ENCODE measurements around the gene SLC12A4. TPM values are rescaled to one million over a fixed set of nuclear protein-coding genes. Genes with fewer than 3 reads are reported as not detected.

Gene SLC12A4
- total RNA-seq, 5 donors from 2014 or later (not counting 1 experiment from before 2014, with no cell fraction given) = 23.3 to 39.6 (median 33.7) TPM

- 95% methylated on average over 26 of the region's 27 CpGs for WGBS (ENCODE audit: insufficient coverage)
- Mint-ChIP-seq H3K4me3 (no peak overlapping the region), H3K27ac (peak overlapping the region in 1 of 2 donors; percentile 34), H3K36me3 (peaks cover 8% of the 10 kb centered on the region), H3K9me3 (no peaks in the 10 kb centered on the region), H3K4me1 (peaks cover 22 to 29% (median 26%) of the 10 kb centered on the region in 3 donors), H3K27me3 (no peaks in the 10 kb centered on the region)
- POLR2A ChIA-PET = interaction anchor here in 1 of 2 donors (0.6 kb wide), 1 partner anchor 832 kb away, joined by 3 read pairs; no protein-coding TSS in a partner anchor
- DNase-seq (no peak), ATAC-seq (replicated peaks in 1 of 4) (no peak)
- no peak overlapping the region for H3K4me3 ChIP-seq (ENCODE audit: control insufficient read depth in 1 of 2, extremely low read depth in 1 of 2, low read length in 1 of 2)
- H3K27ac ChIP-seq (ENCODE audit: low read length) = no peak overlapping the region
- peaks cover 0 to 45% of the 10 kb centered on the region in 2 experiments for H3K4me1 ChIP-seq (ENCODE audit: control insufficient read depth in 1 of 2, extremely low read depth in 1 of 2, insufficient read depth in 2 of 2, low read length in 2 of 2)
- H3K27me3 ChIP-seq (replicated peaks in 1 of 2; ENCODE audit: control insufficient read depth in 2 of 2, extremely low read depth in 1 of 2, insufficient read depth in 2 of 2, low read length in 1 of 2) = no peaks in the 10 kb centered on the region
- H3K36me3 ChIP-seq (ENCODE audit: control insufficient read depth in 2 of 2, extremely low read depth in 1 of 2, insufficient read depth in 1 of 2, low read length in 1 of 2) = peaks cover 6 to 26% of the 10 kb centered on the region in 2 donors
- no peaks in the 10 kb centered on the region for H3K9me3 ChIP-seq
- CTCF ChIA-PET = no interaction called here
Measured at GRCh38 chr16:67942510-67943255, 25.8 kb downstream of the SLC12A4 start.

GRCh38 chr16:67942200-67942509, 26.3 kb downstream of the SLC12A4 start:
- Mint-ChIP-seq H3K4me3 (no peak overlapping the region), H3K4me1 (peaks cover 25 to 33% (median 31%) of the 10 kb centered on the region in 3 donors), H3K27ac (peak overlapping the region; percentile 15 to 28), H3K27me3 (no peaks in the 10 kb centered on the region), H3K9me3 (no peaks in the 10 kb centered on the region), H3K36me3 (peaks cover 8% of the 10 kb centered on the region)
- POLR2A ChIA-PET = interaction anchor here in 1 of 2 donors (0.6 kb wide), 1 partner anchor 831 kb away, joined by 3 read pairs; no protein-coding TSS in a partner anchor
- H3K36me3 ChIP-seq (ENCODE audit: control insufficient read depth in 2 of 2, extremely low read depth in 1 of 2, insufficient read depth in 1 of 2, low read length in 1 of 2) = peaks cover 6 to 20% of the 10 kb centered on the region in 2 donors
- no peaks in the 10 kb centered on the region for H3K27me3 ChIP-seq (replicated peaks in 1 of 2; ENCODE audit: control insufficient read depth in 2 of 2, extremely low read depth in 1 of 2, insufficient read depth in 2 of 2, low read length in 1 of 2)
- CTCF ChIA-PET = no interaction called here
- 87% methylated on average over 4 of the region's 6 CpGs for WGBS (ENCODE audit: insufficient coverage)
- DNase-seq (peak in 10 of 35 experiments; percentile 15 to 47 (median 20)), ATAC-seq (replicated peaks in 1 of 4) (peak; percentile 35 to 51 (median 42))
- peaks cover 4 to 49% of the 10 kb centered on the region in 2 experiments for H3K4me1 ChIP-seq (ENCODE audit: control insufficient read depth in 1 of 2, extremely low read depth in 1 of 2, insufficient read depth in 2 of 2, low read length in 2 of 2)
- H3K9me3 ChIP-seq = no peaks in the 10 kb centered on the region
- no peak overlapping the region for H3K27ac ChIP-seq (ENCODE audit: low read length)
- no peak overlapping the region for H3K4me3 ChIP-seq (ENCODE audit: control insufficient read depth in 1 of 2, extremely low read depth in 1 of 2, low read length in 1 of 2)

GRCh38 chr16:67941469-67942199, 26.8 kb downstream of the SLC12A4 start:
- CTCF ChIA-PET = interaction anchor here in 1 of 2 donors (0.5 kb wide), 1 partner anchor 83 kb away, joined by 4 read pairs; no protein-coding TSS in a partner anchor
- Mint-ChIP-seq H3K27ac (peak overlapping the region; percentile 72 to 80), H3K4me3 (peak overlapping the region in 1 of 3 donors; percentile 15), H3K9me3 (no peaks in the 10 kb centered on the region), H3K36me3 (peaks cover 8% of the 10 kb centered on the region), H3K27me3 (no peaks in the 10 kb centered on the region), H3K4me1 (peaks cover 30 to 38% (median 37%) of the 10 kb centered on the region in 3 donors)
- Histone ChIP-seq H3K4me3 (ENCODE audit: control insufficient read depth in 1 of 2, extremely low read depth in 1 of 2, low read length in 1 of 2) (no peak overlapping the region), H3K4me1 (ENCODE audit: control insufficient read depth in 1 of 2, extremely low read depth in 1 of 2, insufficient read depth in 2 of 2, low read length in 2 of 2) (peaks cover 6 to 53% of the 10 kb centered on the region in 2 experiments), H3K9me3 (no peaks in the 10 kb centered on the region), H3K36me3 (ENCODE audit: control insufficient read depth in 2 of 2, extremely low read depth in 1 of 2, insufficient read depth in 1 of 2, low read length in 1 of 2) (peaks cover 6 to 16% of the 10 kb centered on the region in 2 donors), H3K27ac (ENCODE audit: low read length) (peak overlapping the region; percentile 18), H3K27me3 (replicated peaks in 1 of 2; ENCODE audit: control insufficient read depth in 2 of 2, extremely low read depth in 1 of 2, insufficient read depth in 2 of 2, low read length in 1 of 2) (no peaks in the 10 kb centered on the region)
- POLR2A ChIA-PET = interaction anchor here in 1 of 2 donors (0.6 kb wide), 2 partner anchors 75 to 831 kb away, joined by 3 to 4 read pairs; no protein-coding TSS in a partner anchor
- WGBS (ENCODE audit: insufficient coverage) = 91% methylated on average over 9 of the region's 9 CpGs
- ATAC-seq (replicated peaks in 1 of 4) (no peak), DNase-seq (no peak)

GRCh38 chr16:67940446-67941089, 27.9 kb downstream of the SLC12A4 start:
- no peaks in the 10 kb centered on the region for H3K9me3 ChIP-seq
- WGBS (ENCODE audit: insufficient coverage) = 95% methylated on average over 4 of the region's 5 CpGs
- Mint-ChIP-seq H3K9me3 (no peaks in the 10 kb centered on the region), H3K27ac (peak overlapping the region; percentile 86 to 91), H3K4me1 (peaks cover 31 to 41% (median 41%) of the 10 kb centered on the region in 3 donors), H3K27me3 (no peaks in the 10 kb centered on the region), H3K36me3 (peaks cover 6% of the 10 kb centered on the region), H3K4me3 (peak overlapping the region in 2 of 3 donors; percentile 29 to 72)
- H3K27me3 ChIP-seq (replicated peaks in 1 of 2; ENCODE audit: control insufficient read depth in 2 of 2, extremely low read depth in 1 of 2, insufficient read depth in 2 of 2, low read length in 1 of 2) = no peaks in the 10 kb centered on the region
- ChIA-PET POLR2A (interaction anchor here (0.6 kb wide), 2 partner anchors 66 to 899 kb away, joined by 4 to 6 read pairs; no protein-coding TSS in a partner anchor), CTCF (interaction anchor here (0.5 to 0.6 kb wide), 6 partner anchors 17 to 1398 kb away, joined by 3 to 9 read pairs (median 4); no protein-coding TSS in a partner anchor)
- peaks cover 0 to 6% of the 10 kb centered on the region in 2 donors for H3K36me3 ChIP-seq (ENCODE audit: control insufficient read depth in 2 of 2, extremely low read depth in 1 of 2, insufficient read depth in 1 of 2, low read length in 1 of 2)
- ATAC-seq (replicated peaks in 1 of 4) (no peak), DNase-seq (no peak)
- H3K4me3 ChIP-seq (ENCODE audit: control insufficient read depth in 1 of 2, extremely low read depth in 1 of 2, low read length in 1 of 2) = no peak overlapping the region
- peak overlapping the region; percentile 45 for H3K27ac ChIP-seq (ENCODE audit: low read length)
- peaks cover 6 to 54% of the 10 kb centered on the region in 2 experiments for H3K4me1 ChIP-seq (ENCODE audit: control insufficient read depth in 1 of 2, extremely low read depth in 1 of 2, insufficient read depth in 2 of 2, low read length in 2 of 2)

GRCh38 chr16:67939507-67940445, 28.7 kb downstream of the SLC12A4 start:
- WGBS (ENCODE audit: insufficient coverage) = 50% methylated on average over 17 of the region's 33 CpGs
- no peak overlapping the region for H3K4me3 ChIP-seq (ENCODE audit: control insufficient read depth in 1 of 2, extremely low read depth in 1 of 2, low read length in 1 of 2)
- POLR2A ChIA-PET = interaction anchor here (0.6 to 0.7 kb wide), 2 partner anchors 67 to 1824 kb away, joined by 3 to 6 read pairs; no protein-coding TSS in a partner anchor
- CTCF ChIA-PET = interaction anchor here (0.5 to 0.6 kb wide), 4 partner anchors 51 to 418 kb away, joined by 3 to 7 read pairs (median 4); no protein-coding TSS in a partner anchor
- H3K9me3 Mint-ChIP-seq = no peaks in the 10 kb centered on the region
- DNase-seq (peak in 23 of 35 experiments; percentile 16 to 59 (median 26)), ATAC-seq (replicated peaks in 1 of 4) (no peak)
- no peaks in the 10 kb centered on the region for H3K27me3 Mint-ChIP-seq
- H3K4me1 Mint-ChIP-seq = peaks cover 38 to 49% (median 49%) of the 10 kb centered on the region in 3 donors
- peaks cover 0 to 7% of the 10 kb centered on the region in 2 donors for H3K36me3 ChIP-seq (ENCODE audit: control insufficient read depth in 2 of 2, extremely low read depth in 1 of 2, insufficient read depth in 1 of 2, low read length in 1 of 2)
- H3K9me3 ChIP-seq = no peaks in the 10 kb centered on the region
- H3K27me3 ChIP-seq (replicated peaks in 1 of 2; ENCODE audit: control insufficient read depth in 2 of 2, extremely low read depth in 1 of 2, insufficient read depth in 2 of 2, low read length in 1 of 2) = no peaks in the 10 kb centered on the region
- H3K27ac Mint-ChIP-seq = peak overlapping the region; percentile 86 to 91
- H3K27ac ChIP-seq (ENCODE audit: low read length) = peak overlapping the region; percentile 45
- peaks cover 6 to 62% of the 10 kb centered on the region in 2 experiments for H3K4me1 ChIP-seq (ENCODE audit: control insufficient read depth in 1 of 2, extremely low read depth in 1 of 2, insufficient read depth in 2 of 2, low read length in 2 of 2)
- H3K36me3 Mint-ChIP-seq = peaks cover 11% of the 10 kb centered on the region
- peak overlapping the region; percentile 29 to 72 (median 50) for H3K4me3 Mint-ChIP-seq

Measured in T-cell (primary cell).